Neuronal stem cell (in vitro differentiated cells): Measurements from ENCODE around the gene ZBTB49.

Source experiments
- DNase-seq: peaks from one replicate; pipeline ENCODE4 v3.0.0-alpha.2; 2013; ENCODE audit warnings: low spot score
- H2AFZ ChIP-seq: one replicate; pipeline ENCODE4 v1.6.1; 2013; ENCODE audit warnings: mild to moderate bottlenecking, low read length, inconsistent platforms
- H2AK5ac ChIP-seq: 2 replicates; pipeline ENCODE4 v1.6.1; 2013; ENCODE audit warnings: low read depth, mild to moderate bottlenecking, inconsistent platforms, low read length, moderate library complexity, mixed read lengths
- H2BK120ac ChIP-seq: 2 replicates; pipeline ENCODE4 v1.6.1; 2013; ENCODE audit warnings: low read depth, mild to moderate bottlenecking, inconsistent platforms, low read length, moderate library complexity, mixed read lengths
- H2BK12ac ChIP-seq: one replicate; pipeline ENCODE4 v1.6.1; 2013; ENCODE audit warnings: low read length, inconsistent platforms
- H2BK15ac ChIP-seq: 2 replicates; pipeline ENCODE4 v1.6.1; 2013; ENCODE audit warnings: mild to moderate bottlenecking, low read length, inconsistent platforms, mixed read lengths
- H2BK5ac ChIP-seq: one replicate; pipeline ENCODE4 v1.6.1; 2013; ENCODE audit warnings: inconsistent platforms, mild to moderate bottlenecking, low read length, moderate library complexity
- H3K14ac ChIP-seq: one replicate; pipeline ENCODE4 v1.6.1; 2013; ENCODE audit warnings: low read length, inconsistent platforms
- H3K18ac ChIP-seq: 2 replicates; pipeline ENCODE4 v1.6.1; 2013; ENCODE audit warnings: low read length, inconsistent platforms
- H3K23ac ChIP-seq: 2 replicates; pipeline ENCODE4 v1.6.1; 2013; ENCODE audit warnings: low read depth, mild to moderate bottlenecking, mixed read lengths, low read length, inconsistent platforms; ENCODE audit not compliant: poor library complexity
- H3K27ac ChIP-seq: replicated peaks from 3 replicates; pipeline ENCODE4 v1.5.1; 2013; ENCODE audit warnings: low read length, inconsistent platforms
- H3K27me3 ChIP-seq, 3 experiments: 2 replicates each; pipeline ENCODE4 v1.6.1; 2013; ENCODE audit warnings: low read length in 3 of 3, mild to moderate bottlenecking in 2 of 3, inconsistent platforms in 1 of 3, low read depth in 1 of 3, mixed read lengths in 1 of 3, moderate library complexity in 1 of 3; ENCODE audit not compliant: control insufficient read depth in 3 of 3, insufficient read depth in 3 of 3
- H3K36me3 ChIP-seq, 2 donors: replicated peaks in 1 of 2; 2 replicates each; pipeline ENCODE4 v1.6.1; 2013; ENCODE audit warnings: low read length in 2 of 2; ENCODE audit not compliant: control insufficient read depth in 2 of 2, insufficient read depth in 2 of 2
- H3K4ac ChIP-seq: 2 replicates; pipeline ENCODE4 v1.6.1; 2013; ENCODE audit warnings: inconsistent platforms, mild to moderate bottlenecking, low read length, moderate library complexity
- H3K4me1 ChIP-seq, 2 donors: 1 replicate in 1 of 2; 2 replicates in 1 of 2; pipeline ENCODE4 v1.6.1; 2013; ENCODE audit warnings: low read length in 2 of 2, low read depth in 1 of 2; ENCODE audit not compliant: control insufficient read depth in 2 of 2, insufficient read depth in 1 of 2
- H3K4me2 ChIP-seq: one replicate; pipeline ENCODE4 v1.6.1; 2013; ENCODE audit warnings: mild to moderate bottlenecking, low read length, inconsistent platforms; ENCODE audit not compliant: insufficient read depth, poor library complexity, severe bottlenecking
- H3K4me3 ChIP-seq, 2 donors: 2 replicates each; pipeline ENCODE4 v1.5.1; 2013; ENCODE audit warnings: low read length in 2 of 2, mild to moderate bottlenecking in 2 of 2, inconsistent platforms in 1 of 2, moderate library complexity in 1 of 2
- H3K79me1 ChIP-seq: one replicate; pipeline ENCODE4 v1.6.1; 2013; ENCODE audit warnings: low read depth, mild to moderate bottlenecking, inconsistent platforms, low read length, moderate library complexity
- H3K9ac ChIP-seq: one replicate; pipeline ENCODE4 v1.6.1; 2013; ENCODE audit warnings: mild to moderate bottlenecking, low read depth, low read length, inconsistent platforms; ENCODE audit not compliant: poor library complexity
- H3K9me3 ChIP-seq, 2 donors: replicated peaks in 1 of 2; 2 replicates each; pipeline versions ENCODE3 to v1.6.1; 2013; ENCODE audit warnings: low read length in 2 of 2, mild to moderate bottlenecking in 2 of 2, inconsistent platforms in 1 of 2, low read depth in 1 of 2, mixed read lengths in 1 of 2, moderate library complexity in 1 of 2; ENCODE audit not compliant: control insufficient read depth in 2 of 2, insufficient read depth in 1 of 2
- H4K8ac ChIP-seq: one replicate; pipeline ENCODE4 v1.6.1; 2013; ENCODE audit warnings: low read depth, mild to moderate bottlenecking, inconsistent platforms, low read length, moderate library complexity
- H4K91ac ChIP-seq: one replicate; pipeline ENCODE4 v1.6.1; 2013; ENCODE audit warnings: low read length, low read depth, mild to moderate bottlenecking, inconsistent platforms; ENCODE audit not compliant: poor library complexity
- WGBS, 2 donors: extraction: QIAGEN DNeasy Blood & Tissue Kit; methylation state at CpG; one replicate each; pipeline ENCODE4 v1.1.7; 2013; ENCODE audit warnings: missing lambda C conversion rate in 2 of 2, mixed read lengths in 1 of 2; ENCODE audit not compliant: insufficient read length in 2 of 2, insufficient replicate concordance in 1 of 2; ENCODE audit errors: extremely low coverage in 2 of 2; 5-methylcytosine and 5-hydroxymethylcytosine counted together

Gene ZBTB49

DNA sequence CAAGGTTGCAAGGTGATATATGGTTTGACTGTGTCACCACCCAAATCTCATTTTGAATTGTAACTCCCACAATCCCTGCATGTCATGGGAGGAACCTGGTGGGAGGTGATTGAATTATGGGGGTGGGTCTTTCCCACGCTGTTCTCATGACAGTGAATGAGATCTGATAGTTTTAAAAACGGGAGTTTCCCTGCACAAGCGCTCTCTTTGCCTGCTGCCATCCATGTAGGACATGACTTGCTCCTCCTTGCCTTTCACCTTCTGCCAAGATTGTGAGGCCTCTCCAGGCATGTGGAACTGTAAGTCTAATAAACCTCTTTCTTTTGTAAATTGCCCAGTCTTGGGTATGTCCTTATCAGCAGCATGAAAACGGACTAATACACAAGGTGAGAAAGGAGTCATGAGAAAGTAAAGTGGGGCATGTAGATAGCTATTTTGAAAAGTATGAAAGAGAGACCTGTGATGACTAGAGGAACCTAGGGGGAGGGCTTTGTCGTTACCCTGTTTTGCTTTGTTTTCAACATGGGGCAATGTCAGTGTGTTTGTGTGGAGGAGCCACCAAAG is 6.3 kb downstream of the ZBTB49 start:
- no peaks in the 10 kb centered on the region for H3K27me3 ChIP-seq
- no peak for DNase-seq
- H3K9me3 ChIP-seq = no peaks in the 10 kb centered on the region
- no peak overlapping the region for H4K91ac ChIP-seq
- WGBS, 2 donors = no CpG with 5 or more reads among the region's 5 CpGs
- H3K79me1 ChIP-seq = no peaks in the 10 kb centered on the region
- H2BK12ac ChIP-seq = no peak overlapping the region
- no peak overlapping the region for H2AFZ ChIP-seq
- H3K4ac ChIP-seq = no peak overlapping the region
- H2BK15ac ChIP-seq = no peak overlapping the region
- no peak overlapping the region for H3K4me2 ChIP-seq
- peaks cover 6 to 15% of the 10 kb centered on the region in 2 donors for H3K36me3 ChIP-seq
- no peak overlapping the region for H3K27ac ChIP-seq
- no peak overlapping the region for H2BK120ac ChIP-seq
- no peak overlapping the region for H3K4me3 ChIP-seq
- no peak overlapping the region for H3K23ac ChIP-seq
- no peaks in the 10 kb centered on the region for H3K4me1 ChIP-seq
- H3K14ac ChIP-seq = no peak overlapping the region
- no peak overlapping the region for H2AK5ac ChIP-seq
- no peak overlapping the region for H4K8ac ChIP-seq
- H2BK5ac ChIP-seq = no peak overlapping the region
- no peak overlapping the region for H3K9ac ChIP-seq
- H3K18ac ChIP-seq = no peak overlapping the region

DNA sequence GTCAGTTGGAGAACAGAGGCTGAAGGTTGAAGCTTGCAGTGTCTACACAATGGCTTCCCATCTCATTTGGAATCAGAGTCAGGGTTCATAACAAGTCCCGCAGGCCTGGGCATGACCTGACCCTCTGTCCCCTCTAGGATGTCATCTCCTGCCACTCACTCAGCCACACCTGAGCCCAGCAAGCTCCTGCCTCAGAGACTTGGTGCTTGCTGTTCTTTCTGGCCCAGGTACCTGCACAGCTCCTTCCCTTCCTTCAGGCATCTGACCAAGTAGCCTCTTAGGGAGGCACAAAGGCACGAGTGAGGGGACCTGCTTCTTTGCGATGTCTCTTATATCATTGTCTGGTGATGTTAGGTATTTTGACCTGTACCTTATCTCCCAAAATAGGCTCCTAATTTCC is 9.0 kb downstream of the ZBTB49 start:
- no peak overlapping the region for H2AK5ac ChIP-seq
- H3K18ac ChIP-seq = no peak overlapping the region
- no peak overlapping the region for H2BK15ac ChIP-seq
- H3K27ac ChIP-seq = no peak overlapping the region
- H4K91ac ChIP-seq = no peak overlapping the region
- DNase-seq = no peak
- no peaks in the 10 kb centered on the region for H3K27me3 ChIP-seq
- H2BK5ac ChIP-seq = no peak overlapping the region
- no CpG with 5 or more reads among the region's 3 CpGs for WGBS, 2 donors
- no peak overlapping the region for H4K8ac ChIP-seq
- H3K79me1 ChIP-seq = no peaks in the 10 kb centered on the region
- no peak overlapping the region for H3K9ac ChIP-seq
- peaks cover 14 to 28% of the 10 kb centered on the region in 2 donors for H3K36me3 ChIP-seq
- no peak overlapping the region for H3K14ac ChIP-seq
- no peak overlapping the region for H3K23ac ChIP-seq
- no peak overlapping the region for H2BK120ac ChIP-seq
- H3K9me3 ChIP-seq = no peaks in the 10 kb centered on the region
- H3K4ac ChIP-seq = no peak overlapping the region
- H3K4me2 ChIP-seq = no peak overlapping the region
- H3K4me1 ChIP-seq = no peaks in the 10 kb centered on the region
- no peak overlapping the region for H2BK12ac ChIP-seq
- peak overlapping the region in 1 of 2 donors; percentile 6 for H3K4me3 ChIP-seq
- H2AFZ ChIP-seq = no peak overlapping the region

DNA sequence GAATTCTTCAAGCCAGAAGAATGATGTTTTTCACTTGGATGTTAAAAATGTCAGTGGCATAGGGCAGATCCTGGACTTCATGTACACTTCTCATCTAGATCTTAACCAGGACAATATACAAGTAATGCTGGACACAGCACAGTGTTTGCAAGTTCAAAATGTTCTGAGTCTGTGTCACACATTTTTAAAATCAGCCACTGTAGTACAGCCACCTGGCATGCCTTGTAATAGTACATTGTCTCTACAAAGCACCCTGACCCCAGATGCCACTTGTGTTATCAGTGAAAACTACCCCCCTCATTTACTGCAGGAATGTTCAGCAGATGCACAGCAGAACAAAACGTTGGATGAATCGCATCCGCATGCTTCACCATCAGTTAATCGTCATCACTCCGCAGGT is 11.9 kb downstream of the ZBTB49 start:
- Histone ChIP-seq H3K79me1 (no peaks in the 10 kb centered on the region), H3K4me2 (no peak overlapping the region), H2BK12ac (no peak overlapping the region), H3K36me3 (peaks cover 17 to 47% of the 10 kb centered on the region in 2 donors), H3K27me3 (no peaks in the 10 kb centered on the region), H3K14ac (no peak overlapping the region), H2BK120ac (no peak overlapping the region), H3K18ac (no peak overlapping the region), H3K4ac (no peak overlapping the region), H3K4me3 (no peak overlapping the region), H3K9ac (no peak overlapping the region), H4K8ac (no peak overlapping the region), H3K27ac (no peak overlapping the region), H4K91ac (no peak overlapping the region), H3K9me3 (no peaks in the 10 kb centered on the region), H3K23ac (no peak overlapping the region), H2AFZ (no peak overlapping the region), H2AK5ac (no peak overlapping the region), H2BK5ac (no peak overlapping the region), H2BK15ac (no peak overlapping the region), H3K4me1 (no peaks in the 10 kb centered on the region)
- WGBS, 2 donors = no CpG with 5 or more reads among the region's 5 CpGs
- DNase-seq = no peak

DNA sequence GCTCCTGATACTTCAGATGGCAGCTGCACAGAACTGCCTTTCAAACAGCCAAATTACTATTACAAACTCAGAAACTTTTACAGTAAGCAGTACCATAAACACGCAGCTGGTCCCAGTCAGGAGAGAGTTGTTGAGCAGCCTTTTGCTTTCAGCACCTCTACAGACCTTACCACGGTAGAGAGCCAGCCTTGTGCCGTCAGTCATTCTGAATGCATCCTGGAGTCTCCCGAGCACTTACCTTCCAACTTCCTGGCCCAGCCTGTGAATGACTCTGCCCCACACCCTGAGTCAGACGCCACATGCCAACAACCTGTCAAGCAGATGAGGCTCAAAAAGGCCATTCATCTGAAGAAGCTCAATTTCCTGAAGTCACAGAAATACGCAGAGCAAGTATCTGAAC is 12.4 kb downstream of the ZBTB49 start:
- no peak for DNase-seq
- no peaks in the 10 kb centered on the region for H3K4me1 ChIP-seq
- no peaks in the 10 kb centered on the region for H3K79me1 ChIP-seq
- no peak overlapping the region for H3K4ac ChIP-seq
- H2BK120ac ChIP-seq = no peak overlapping the region
- H3K4me2 ChIP-seq = no peak overlapping the region
- no peak overlapping the region for H2AK5ac ChIP-seq
- no peak overlapping the region for H2BK5ac ChIP-seq
- H3K9me3 ChIP-seq = no peaks in the 10 kb centered on the region
- WGBS, 2 donors = no CpG with 5 or more reads among the region's 6 CpGs
- no peak overlapping the region for H2BK12ac ChIP-seq
- peaks cover 20 to 51% of the 10 kb centered on the region in 2 donors for H3K36me3 ChIP-seq
- H3K18ac ChIP-seq = no peak overlapping the region
- H3K27me3 ChIP-seq = no peaks in the 10 kb centered on the region
- H3K27ac ChIP-seq = no peak overlapping the region
- H3K4me3 ChIP-seq = no peak overlapping the region
- H3K23ac ChIP-seq = no peak overlapping the region
- no peak overlapping the region for H3K9ac ChIP-seq
- no peak overlapping the region for H3K14ac ChIP-seq
- no peak overlapping the region for H2AFZ ChIP-seq
- no peak overlapping the region for H2BK15ac ChIP-seq
- no peak overlapping the region for H4K8ac ChIP-seq
- no peak overlapping the region for H4K91ac ChIP-seq
